HepG2 (cell line): ENCODE results near the gene NOTUM.

Source experiments
- CTCF ChIP-seq: sonication (generic); formaldehyde crosslinking; IDR thresholded peaks from 2 replicates; pipeline ENCODE4 v1.5.0; 2020; ENCODE audit warnings: mild to moderate bottlenecking, missing genetic modification reagents, moderate library complexity
- PHF8 ChIP-seq: sonication (generic); formaldehyde crosslinking; IDR thresholded peaks from 2 replicates; pipeline ENCODE4 v1.5.0; 2020; ENCODE audit warnings: missing genetic modification reagents
- RAD51 ChIP-seq: fragments of 450-650 bp; IDR thresholded peaks from 2 replicates; pipeline ENCODE4 v1.6.1; 2016; ENCODE audit warnings: borderline replicate concordance
- ZNF136 ChIP-seq: sonication (generic); formaldehyde crosslinking; IDR thresholded peaks from 2 replicates; pipeline ENCODE4 v1.8.1; 2022; ENCODE audit warnings: low read depth, mild to moderate bottlenecking, moderate library complexity, missing genetic modification reagents
- ZNF143 ChIP-seq: sonication (generic); formaldehyde crosslinking; IDR thresholded peaks from 2 replicates; pipeline ENCODE4 v1.4.0; 2020; ENCODE audit warnings: missing genetic modification reagents
- ZNF275 ChIP-seq: sonication (generic); formaldehyde crosslinking; IDR thresholded peaks from 2 replicates; pipeline ENCODE4 v1.8.0; 2022; ENCODE audit warnings: missing genetic modification reagents, mild to moderate bottlenecking, inconsistent platforms, borderline replicate concordance
- ZNF296 ChIP-seq: sonication (generic); formaldehyde crosslinking; conservative IDR thresholded peaks from 2 replicates; pipeline ENCODE4 v1.5.0; 2020; ENCODE audit warnings: mild to moderate bottlenecking, missing genetic modification reagents
- ZNF362 ChIP-seq: sonication (generic); formaldehyde crosslinking; IDR thresholded peaks from 2 replicates; pipeline ENCODE4 v1.4.0; 2020; ENCODE audit warnings: missing genetic modification reagents, mild to moderate bottlenecking, borderline replicate concordance
- ZNF780A ChIP-seq: sonication (generic); formaldehyde crosslinking; IDR thresholded peaks from 2 replicates; pipeline ENCODE4 v1.8.0; 2022; ENCODE audit warnings: mild to moderate bottlenecking, missing genetic modification reagents, moderate library complexity

- TF ChIP-seq PHF8 (CRISPR knock-in tag): no peak
- TF ChIP-seq RAD51: no peak
- TF ChIP-seq ZNF780A (CRISPR knock-in tag): no peak
- no peak for TF ChIP-seq ZNF136 (CRISPR knock-in tag)
- no peak for TF ChIP-seq ZNF143 (CRISPR knock-in tag)
- TF ChIP-seq ZNF296 (CRISPR knock-in tag): no peak
- no peak for TF ChIP-seq ZNF362 (CRISPR knock-in tag)
- TF ChIP-seq CTCF (CRISPR knock-in tag): no peak
- TF ChIP-seq ZNF275 (CRISPR knock-in tag): no peak
Measured at GRCh38 chr17:81923302-81924260, 37.4 kb downstream of the NOTUM start.
